ENCODE measurements around the gene NR5A2.

DNA sequence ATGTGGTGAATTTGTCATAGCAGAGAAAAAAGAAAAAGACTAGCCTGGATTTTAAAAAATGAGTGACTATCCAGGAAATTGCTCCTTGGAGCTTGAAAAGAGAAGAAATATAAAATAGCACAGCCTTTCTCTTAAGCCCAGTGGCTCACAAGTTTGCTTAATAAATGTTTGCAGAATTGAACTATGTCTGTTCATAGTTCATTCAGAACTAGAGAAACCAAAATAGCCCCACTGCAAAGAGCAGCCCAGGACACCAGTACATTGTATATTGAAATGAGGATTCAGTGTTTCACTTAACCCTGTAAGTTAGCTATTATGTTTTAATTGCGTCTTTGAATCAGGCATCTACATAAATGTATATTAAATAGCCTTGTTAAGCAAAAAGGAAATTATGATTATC lies 88.8 kb downstream of the NR5A2 start:
- TF ChIP-seq POLR2A (IDR thresholded peaks at IDR 0.05; ENCODE audit: low read length) (no peak), GATA1 (IDR thresholded peaks at IDR 0.05; ENCODE audit: low read depth, low read length) (no peak)
